Fibroblast of peridontal ligament (primary cell): Measurements from ENCODE around the gene KRTAP5-6.
A peak's percentile ranks its signal among the peaks of the same experiment; 100 is the strongest.

ENCODE experiments used
- DNase-seq: peaks from one replicate; pipeline ENCODE4 v3.0.0-alpha.2; 2010; ENCODE audit errors: extremely low read depth

KRTAP5-6 gene

DNA sequence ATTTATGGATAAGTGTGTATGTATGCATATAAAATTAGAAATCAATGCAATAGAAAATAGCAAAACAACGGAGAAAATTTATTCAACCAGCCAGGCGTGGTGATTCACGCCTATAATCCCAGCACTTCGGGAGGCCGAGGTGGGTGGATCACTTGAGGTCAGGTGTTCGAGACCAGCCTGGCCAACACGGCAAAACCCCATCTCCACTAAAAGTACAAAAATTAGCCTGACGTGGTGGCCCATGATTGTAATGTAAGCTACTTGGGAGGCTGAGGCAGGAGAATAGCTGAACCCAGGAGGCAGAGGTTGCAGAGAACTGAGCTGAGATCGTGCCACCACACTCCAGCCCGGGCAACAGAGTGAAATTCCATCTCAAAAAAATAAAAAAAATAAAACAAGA, 5.5 kb downstream of the KRTAP5-6 start:
- DNase-seq = no peak

DNA sequence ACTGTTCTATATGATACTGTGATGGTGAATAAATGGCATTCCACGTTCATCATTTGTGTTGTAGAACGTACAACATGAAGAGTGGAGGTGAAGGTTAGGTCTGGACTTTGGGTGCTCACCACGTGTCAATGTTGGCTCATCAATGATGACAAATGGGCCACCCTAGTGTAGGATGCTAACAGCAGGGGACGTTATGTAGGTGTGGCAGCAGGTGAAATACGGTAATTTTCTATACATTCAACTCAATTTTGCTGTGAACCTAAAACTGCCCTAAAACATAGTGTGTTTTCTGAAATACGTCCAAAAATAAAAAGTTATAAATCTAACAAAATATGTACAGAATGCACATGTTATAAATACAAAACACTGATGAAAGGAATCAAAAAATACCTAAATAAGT, 6.2 kb downstream of the KRTAP5-6 start:
- DNase-seq = no peak

DNA sequence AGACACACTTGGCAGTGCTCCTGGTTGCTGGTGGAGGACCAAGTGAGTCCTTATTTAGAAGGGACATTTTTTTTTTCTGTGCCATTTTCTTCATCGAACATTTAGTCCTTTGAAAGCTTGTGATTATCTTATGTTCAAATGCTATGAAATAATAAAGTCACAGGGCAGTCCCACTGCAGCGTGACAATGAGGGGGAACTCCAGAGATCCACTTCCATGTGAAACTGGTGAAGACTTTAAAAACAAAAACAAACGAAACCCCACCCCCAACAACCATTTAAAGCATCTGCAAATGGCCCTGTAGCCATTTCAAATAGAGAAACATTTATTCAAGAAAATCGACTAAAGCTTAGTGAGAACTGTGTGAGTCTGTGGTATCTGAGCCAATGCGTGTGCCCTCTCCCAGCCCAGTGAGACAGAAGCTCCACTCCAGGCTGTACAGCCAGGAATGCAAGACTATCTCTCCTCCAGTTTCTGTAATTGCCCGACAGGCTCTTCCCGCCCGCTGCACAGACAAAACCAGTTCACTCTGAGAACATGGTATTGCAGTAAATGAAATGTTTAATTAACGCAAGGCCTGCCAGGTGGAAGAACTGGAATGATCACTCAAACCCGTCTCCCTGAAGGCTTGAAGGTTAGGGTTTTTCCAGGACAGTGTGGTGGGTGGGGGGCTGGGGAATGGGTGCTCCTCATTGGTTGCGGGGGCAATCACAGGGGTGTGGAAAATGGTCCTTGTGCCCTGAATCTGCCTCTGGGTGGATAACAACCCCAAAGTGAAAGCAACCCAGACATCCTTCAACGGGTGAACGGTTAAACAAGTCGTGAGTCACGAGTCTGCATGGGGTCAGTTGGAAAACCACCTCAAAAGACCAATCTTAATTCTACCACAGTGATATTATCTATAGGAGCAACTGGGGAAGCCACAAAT, 8.4 kb downstream of the KRTAP5-6 start:
- peak; percentile 6 for DNase-seq

GRCh38 chr11:1706634-1707400, 9.8 kb downstream of the KRTAP5-6 start:
- DNase-seq = no peak

DNA sequence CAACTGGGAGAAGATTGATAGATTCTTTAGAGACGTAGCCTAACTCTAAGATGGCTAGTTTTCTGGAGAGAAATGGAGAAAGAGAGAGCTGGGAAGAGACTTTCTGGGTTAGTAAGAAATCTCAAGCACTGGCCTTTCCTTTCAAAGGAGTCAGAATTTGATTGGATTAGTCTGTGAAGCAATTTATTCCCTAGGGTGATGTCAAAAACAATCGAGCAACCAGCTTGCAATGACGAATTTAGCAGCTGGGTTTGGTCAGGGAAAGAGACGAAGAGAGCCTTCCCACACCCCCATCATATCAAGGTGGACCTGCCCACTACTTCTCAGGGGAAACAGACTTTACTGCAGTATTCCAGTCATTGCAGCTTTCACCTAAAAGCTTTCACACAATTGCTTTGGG, 10.8 kb downstream of the KRTAP5-6 start:
- peak; percentile 31 for DNase-seq

GRCh38 chr11:1708716-1709115, 11.7 kb downstream of the KRTAP5-6 start:
- no peak for DNase-seq

- no peak for DNase-seq
Measured at GRCh38 chr11:1714908-1715885, 18.2 kb downstream of the KRTAP5-6 start.

DNA sequence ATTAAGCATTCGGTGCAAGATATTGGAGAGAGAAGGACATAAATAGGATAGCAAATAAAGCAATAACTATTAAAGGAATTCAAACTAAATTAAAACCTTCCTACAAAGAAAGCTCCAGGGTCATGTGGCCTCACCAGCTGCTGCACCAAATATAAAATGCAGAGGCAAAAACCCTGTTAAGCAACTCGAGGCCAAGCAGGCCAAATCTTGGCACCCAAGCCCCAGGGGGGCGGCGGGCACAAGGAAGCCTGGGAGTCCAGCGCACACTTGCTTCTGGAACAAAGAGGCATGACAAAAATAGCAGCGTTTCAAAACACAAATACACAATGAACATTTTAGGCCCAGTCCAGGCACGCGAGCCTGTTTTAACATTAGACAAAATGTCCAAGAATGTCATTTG, 20.8 kb downstream of the KRTAP5-6 start:
- no peak for DNase-seq

GRCh38 chr11:1718326-1718725, 21.3 kb downstream of the KRTAP5-6 start:
- no peak for DNase-seq

- no peak for DNase-seq
Measured at GRCh38 chr11:1719781-1720180, 22.8 kb downstream of the KRTAP5-6 start.

- DNase-seq = no peak
Measured at GRCh38 chr11:1727096-1727690, 30.2 kb downstream of the KRTAP5-6 start.

DNA sequence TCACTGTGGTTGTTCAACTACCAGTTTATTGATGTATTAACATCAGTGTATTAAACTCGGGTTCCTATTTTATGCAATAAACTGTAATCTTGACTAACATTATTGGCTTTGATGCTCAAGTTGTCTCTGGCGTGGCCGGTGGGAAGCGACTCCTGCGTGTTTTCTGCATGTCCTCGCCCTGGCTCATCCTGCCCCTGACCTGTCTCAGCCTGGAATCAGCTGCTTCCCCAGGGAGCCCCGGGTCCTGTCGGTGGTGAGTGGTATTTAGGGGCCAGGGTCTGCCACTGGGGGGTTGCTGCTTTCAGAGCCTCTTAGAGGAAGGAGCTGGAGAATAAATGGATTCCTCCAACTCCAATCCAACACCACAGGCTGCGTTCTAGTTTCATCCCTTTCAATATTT, 30.9 kb downstream of the KRTAP5-6 start:
- DNase-seq = no peak

DNA sequence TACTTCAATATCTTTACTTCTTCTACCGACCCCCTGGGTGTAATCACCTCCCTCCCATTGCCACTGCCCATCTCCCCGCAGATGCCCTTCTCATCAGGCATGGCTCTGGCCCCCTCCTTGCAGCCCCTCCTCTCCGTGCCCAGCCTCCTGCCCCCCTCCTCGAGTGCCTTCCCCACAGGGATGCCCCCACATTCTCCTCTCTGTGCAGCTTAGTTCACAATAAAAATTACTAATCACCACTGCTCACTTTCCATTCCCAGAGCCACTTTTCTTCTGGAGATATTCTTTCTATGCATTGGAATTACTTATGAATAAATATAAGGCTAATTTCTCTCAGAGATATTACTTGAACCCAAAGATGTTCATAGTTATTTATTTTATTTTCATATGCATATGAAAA, 31.3 kb downstream of the KRTAP5-6 start:
- no peak for DNase-seq

GRCh38 chr11:1728931-1729691, 32.1 kb downstream of the KRTAP5-6 start:
- DNase-seq = no peak

DNA sequence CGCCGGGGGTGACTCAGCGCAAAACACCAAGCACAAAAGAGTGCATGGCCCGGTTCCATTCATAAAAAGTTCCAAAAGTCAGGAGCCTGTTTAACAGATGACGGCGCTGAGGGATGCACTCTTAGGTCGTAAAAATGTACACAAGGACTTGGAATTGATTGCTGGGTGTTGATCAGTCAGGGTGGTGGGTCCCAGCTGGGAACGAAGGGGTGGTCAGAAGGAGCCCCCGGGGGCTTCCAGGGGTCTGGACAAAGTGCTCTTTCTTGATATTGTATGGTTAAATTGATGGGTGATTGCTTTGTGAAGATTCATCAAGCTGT, 32.7 kb downstream of the KRTAP5-6 start:
- no peak for DNase-seq

DNA sequence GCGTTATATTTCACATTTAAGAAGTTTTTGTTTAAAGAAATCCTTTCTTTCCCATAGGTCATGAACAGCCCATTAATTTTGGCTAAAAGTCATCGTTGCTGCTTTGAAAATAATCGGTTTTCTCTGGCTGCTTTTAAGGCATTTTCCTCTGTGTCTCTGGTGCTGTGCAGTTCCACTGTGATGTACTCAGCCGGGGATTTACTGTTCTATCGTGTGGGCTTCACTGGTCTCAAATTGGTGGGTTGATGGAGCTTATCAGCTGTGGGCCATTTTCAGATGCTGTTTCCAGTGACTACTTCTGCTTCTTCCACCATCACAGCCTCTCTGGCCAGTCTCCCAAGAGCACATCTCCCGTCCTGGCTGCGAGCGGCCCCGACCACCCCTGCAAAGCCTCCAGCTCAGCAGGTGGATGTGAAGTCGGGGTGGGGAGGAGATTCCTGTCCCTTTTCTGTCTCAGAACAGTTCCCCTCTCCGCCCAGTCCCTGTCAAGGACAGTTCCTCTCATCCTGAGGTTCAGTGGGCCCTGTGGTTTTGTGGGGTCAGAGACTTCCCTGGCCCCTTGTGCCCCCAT, 33.1 kb downstream of the KRTAP5-6 start:
- no peak for DNase-seq

GRCh38 chr11:1731451-1732059, 34.6 kb downstream of the KRTAP5-6 start:
- no peak for DNase-seq

DNA sequence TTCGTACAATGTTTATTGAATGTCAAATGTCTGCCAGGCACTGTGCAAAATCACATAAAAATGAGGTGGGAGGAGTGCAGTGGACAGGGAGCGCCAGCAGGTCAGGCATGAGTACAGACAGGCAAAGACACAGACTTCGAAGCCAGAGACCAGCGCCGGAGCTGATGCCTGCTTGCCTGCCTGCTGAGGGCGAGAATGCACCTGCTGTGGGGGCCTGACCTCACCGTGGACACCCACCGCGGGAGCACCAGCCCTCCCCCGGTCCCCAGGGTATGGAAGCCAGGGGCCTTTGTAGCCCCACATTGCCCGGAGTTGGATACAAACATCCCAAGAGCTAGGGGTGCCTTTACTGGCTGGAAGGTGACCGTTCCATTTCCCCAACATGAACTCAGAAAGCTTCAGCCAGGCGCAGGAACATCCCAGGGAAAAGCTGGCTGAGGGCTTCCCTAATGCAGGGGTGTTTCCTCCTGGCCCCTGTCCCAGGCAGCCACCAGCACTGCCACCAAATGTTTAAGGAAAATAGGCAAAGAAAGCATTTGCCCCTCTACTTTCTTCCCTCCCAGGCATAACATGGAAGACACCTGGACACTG, 35.5 kb downstream of the KRTAP5-6 start:
- DNase-seq = no peak

DNA sequence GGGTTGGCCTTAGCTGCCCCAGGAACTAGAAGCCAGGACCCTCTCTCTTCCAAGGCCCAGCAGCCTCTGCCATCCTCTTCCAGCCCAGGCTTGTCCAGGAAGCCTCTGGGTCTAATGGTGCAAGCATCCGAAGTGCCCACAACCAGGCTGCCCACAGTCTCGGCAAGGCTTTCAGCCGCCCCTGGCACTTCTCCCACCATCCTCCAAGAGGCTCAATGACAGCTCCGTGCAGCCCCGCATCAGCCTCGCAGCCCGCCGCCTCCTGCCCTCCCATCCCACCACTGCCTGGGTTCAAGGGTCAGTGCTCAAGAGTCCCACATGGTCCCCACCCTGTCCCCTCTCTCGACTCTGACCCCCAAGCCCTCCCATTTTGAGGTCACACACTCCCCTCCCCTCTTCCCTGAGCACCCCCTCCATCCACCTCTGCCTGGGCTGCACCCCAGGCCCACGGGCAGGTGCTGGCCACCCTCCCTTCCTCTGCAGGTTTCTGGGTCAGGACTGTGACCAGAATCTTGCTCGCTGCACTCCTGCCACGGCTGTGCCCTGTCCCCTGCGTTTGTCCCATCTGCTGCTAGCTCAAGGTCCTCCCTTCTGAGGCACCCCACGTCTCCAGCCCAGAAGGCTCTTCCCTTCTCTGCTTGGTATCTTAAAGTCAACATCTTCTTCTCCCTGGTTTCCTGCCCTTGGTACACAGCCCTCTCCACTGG, 36.2 kb downstream of the KRTAP5-6 start:
- DNase-seq = no peak
